ENCODE data around the gene VDR.

- no peak for TF ChIP-seq CTCF (conservative IDR thresholded peaks at IDR 0.05)
- no peak for TF ChIP-seq ZFX (IDR thresholded peaks at IDR 0.05)
These were observed 69.0 kb downstream of the VDR start for GRCh38 chr12:47835831-47836155.

All from C4-2B (cell line).